HG03442 (cell line): ENCODE measurements around the gene CAPZA1.

Source experiments
- ATAC-seq: cut with Tn5 transposase; IDR thresholded peaks from one replicate; pipeline ENCODE4 v1.9.1; 2021; ENCODE audit warnings: mild to moderate bottlenecking, moderate library complexity; ENCODE audit not compliant: unreplicated experiment

The CAPZA1 gene

DNA sequence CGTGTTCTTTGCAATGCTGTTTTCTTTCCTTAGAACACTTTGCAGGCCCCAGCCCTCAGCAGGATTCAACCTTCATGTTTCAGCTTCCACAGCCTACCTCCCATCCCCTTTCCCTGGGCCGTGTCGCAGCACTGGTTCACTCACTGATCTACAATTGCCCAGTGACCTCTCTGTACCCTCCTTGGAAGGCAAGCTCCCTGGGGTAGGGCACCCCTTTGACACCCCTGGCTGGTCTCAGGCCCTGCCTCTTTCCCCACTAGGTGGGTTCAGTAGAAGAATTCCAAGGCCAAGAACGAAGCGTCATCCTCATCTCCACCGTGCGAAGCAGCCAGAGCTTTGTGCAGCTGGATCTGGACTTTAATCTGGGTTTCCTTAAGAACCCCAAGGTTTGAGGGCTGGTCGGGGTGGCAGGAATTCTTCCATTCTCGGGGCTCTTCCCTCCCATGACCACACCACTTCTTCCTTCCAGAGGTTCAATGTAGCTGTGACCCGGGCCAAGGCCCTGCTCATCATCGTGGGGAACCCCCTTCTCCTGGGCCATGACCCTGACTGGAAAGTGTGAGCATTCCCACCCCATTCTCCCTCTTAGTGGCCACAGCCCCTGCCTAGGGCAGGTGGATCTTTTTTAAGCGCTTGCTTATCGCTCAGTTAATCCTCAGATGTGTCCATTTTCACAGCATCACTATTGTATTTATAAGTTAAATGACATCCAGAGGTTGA, 80.0 kb downstream of the CAPZA1 start:
- ATAC-seq = no peak

DNA sequence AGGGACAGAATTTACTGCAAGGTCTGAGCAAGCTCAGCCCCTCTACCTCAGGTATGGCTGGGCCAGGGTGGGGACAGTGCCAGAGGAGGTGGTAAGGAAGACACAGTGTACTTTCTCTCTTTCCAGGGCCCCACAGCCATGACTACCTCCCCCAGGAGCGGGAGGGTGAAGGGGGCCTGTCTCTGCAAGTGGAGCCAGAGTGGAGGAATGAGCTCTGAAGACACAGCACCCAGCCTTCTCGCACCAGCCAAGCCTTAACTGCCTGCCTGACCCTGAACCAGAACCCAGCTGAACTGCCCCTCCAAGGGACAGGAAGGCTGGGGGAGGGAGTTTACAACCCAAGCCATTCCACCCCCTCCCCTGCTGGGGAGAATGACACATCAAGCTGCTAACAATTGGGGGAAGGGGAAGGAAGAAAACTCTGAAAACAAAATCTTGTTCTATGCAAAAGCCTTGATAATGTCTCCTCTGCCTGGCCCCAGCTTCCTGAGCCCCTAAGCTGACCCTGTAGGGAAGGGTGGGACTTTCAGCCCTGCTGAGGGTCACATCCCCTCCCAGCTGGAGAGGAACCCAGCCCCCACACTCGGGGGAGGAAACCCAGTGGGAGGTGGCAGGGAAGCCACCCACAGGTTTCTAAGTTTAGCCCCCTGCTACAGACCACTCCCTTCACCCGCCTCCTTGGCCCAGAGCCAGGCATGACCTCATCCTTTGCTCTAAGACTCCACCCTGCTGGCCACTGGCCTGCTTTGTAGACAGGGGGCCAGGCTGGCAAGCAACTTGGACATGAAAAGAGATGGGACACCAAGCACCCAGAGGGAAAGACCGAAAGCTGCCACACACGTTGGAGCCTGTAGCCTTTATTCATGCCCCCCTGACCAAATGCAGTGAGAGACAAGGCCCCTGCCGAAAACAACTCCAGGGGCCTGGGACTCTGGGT, 80.9 kb downstream of the CAPZA1 start:
- peak; percentile 42 for ATAC-seq

DNA sequence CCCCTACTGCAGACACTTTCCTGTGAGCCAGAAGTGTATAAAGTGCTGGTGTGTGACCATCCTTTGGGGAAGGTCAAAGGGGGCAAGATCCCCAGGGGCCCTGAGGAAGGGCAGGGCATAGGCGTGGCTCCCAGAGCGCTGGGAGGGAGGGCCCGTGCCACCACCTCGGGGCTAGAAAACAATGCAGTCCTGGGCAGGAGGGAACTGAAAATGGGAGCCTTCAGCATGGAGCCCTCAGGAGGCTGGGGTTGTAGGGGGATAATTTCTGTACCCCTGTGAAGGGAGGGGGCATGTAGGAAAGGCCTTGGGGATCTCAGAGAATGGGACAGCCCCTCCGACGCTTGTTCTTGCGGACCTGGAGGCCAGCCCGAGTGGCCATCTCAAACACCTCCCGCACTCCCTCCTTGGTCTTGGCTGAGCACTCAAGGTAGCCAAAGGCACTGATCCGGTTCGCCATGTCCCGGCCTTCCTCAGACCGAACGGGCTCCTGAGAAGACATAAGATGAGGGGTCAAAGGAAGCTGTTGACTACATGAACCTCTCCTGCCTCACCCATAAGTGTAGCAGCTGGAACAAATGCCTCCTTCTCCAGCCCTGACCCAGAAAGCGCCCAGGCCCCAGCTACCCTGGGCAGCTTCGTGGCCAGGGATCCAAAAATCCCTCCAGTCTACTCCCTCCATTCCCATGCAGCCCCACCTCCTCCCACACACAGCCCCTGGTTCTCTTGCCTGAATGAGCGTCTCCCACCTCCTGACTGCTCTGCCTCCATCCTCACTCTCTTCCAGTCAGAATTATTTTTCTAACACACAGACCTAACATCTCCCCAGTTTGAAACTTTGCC, 81.8 kb downstream of the CAPZA1 start:
- no peak for ATAC-seq

DNA sequence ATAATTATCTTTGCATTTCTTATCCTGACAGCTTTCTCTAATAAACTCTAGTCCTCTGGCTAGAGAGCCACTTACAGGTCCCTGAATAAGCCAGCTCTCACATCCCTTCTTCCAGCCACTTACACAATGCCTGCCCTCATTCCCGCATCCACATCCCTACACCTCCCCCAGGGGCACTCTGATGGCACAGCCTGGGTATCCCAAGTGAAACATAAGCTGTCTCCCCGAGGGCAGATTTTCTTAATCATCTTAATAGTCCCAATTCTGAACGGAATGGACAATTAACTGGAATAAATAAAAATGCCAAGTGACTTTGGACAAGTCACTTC, 82.4 kb downstream of the CAPZA1 start:
- no peak for ATAC-seq

DNA sequence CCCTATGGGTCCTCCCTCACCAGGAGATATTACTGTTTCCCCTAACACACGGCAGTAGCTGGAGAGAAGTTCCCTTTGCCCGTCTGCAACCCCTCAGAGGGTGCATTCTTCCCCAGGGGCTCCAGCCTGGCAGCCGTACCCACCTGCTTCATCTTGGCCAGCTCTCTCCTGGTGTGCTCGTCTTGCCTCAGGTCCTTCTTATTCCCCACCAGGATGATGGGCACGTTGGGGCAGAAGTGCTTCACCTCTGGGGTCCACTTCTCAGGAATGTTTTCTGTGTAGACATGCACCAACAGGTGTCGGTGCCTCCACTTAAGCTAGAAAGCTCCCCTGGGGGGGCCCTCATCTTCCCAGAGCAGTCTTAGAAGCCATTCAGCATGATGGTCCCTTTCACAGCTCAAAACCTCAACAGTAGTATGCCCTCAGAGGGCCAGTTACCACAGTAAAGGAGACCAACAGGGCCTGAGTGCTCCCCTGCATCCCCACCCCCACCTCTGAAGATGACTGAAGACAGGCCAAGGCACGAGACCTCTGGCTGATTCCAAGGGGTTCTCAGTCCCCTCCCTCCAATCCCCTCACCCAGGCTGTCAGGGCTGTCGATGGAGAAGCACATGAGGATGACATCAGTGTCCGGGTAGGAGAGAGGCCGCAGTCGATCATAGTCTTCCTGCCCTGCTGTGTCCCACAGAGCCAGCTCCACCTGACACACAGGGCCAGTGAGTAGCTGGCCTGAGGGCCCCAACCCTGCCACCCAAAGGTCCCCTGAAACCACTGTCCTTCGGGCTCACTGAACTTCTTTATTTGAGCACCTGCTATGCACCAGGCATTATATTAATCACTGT, 83.0 kb downstream of the CAPZA1 start:
- no peak for ATAC-seq

DNA sequence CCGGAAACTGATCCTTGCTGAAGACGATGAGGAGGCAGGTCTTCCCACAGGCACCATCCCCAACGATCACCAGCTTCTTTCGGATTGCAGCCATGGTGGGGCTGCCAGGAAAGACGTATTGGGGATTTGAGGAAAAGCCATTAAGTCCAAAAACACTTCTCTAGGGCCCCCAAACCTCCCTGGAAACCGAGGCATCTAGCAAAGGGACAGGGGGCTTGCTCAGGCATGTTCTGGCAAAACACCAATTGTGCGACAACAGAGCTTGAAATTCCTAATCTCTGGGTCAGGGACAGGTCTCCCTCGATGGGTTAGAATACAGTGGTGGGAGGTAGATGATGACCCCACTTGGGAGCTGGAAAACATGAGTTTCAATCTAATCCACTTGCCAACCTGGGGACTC, 84.1 kb downstream of the CAPZA1 start:
- no peak for ATAC-seq

DNA sequence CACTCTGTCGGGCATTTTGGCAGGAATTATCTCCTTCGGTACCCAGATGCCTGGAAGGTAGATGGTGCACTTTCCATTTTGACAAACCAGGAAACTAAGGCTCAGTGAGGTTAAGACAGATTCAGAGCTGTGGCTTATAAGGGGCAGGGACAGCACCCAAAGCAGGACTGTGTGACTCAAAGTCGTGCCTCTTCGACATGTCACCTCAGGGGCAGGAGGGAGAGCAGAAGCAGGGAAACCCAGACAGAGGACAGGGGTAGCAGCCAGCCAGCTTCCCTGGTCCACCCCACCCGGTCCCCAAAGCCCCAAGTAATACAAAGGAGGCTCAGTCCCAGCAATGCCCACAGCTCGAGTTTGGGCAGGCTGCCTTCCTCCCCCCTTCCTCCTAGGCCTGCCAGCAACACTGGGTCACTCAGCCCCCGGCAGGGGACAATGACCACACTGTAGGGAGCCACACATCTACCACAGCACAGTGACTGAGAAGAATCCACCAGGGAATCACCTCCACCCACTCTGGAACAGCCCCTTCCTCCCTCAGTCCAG, 84.8 kb downstream of the CAPZA1 start:
- ATAC-seq = peak; percentile 0

DNA sequence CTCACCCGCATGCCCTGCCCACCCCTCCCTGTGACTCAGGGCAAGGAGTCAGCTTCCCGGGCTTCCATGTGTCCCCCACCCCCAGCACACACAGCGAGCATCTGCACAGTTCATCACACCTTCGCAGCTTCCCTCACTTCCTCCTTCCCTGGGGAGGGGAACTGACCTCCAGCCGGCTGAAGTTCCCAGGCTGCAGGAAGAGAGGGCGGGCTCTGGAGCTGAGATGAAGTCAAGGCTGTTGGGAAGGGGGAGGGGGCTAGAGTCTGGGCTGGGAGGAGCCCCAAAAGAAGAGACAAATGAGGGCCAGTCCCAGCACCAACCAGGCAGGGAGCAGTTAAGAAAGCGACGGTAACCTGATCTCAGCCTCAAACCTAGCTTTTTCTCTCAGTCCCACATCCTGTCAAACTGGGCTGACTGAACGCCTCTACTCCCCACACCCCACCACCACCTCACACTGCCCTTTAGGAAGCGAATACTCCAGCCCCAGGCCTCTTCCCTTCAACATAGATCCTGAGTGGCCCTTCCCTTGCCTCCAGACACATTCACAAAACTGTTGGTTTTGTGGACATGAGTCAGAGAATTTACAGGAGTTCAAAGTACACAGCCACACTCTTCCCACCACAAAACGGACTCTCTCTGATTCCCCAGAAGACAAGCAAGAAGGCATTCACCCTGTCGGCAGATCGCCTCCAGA, 85.4 kb downstream of the CAPZA1 start:
- peak; percentile 56 for ATAC-seq

DNA sequence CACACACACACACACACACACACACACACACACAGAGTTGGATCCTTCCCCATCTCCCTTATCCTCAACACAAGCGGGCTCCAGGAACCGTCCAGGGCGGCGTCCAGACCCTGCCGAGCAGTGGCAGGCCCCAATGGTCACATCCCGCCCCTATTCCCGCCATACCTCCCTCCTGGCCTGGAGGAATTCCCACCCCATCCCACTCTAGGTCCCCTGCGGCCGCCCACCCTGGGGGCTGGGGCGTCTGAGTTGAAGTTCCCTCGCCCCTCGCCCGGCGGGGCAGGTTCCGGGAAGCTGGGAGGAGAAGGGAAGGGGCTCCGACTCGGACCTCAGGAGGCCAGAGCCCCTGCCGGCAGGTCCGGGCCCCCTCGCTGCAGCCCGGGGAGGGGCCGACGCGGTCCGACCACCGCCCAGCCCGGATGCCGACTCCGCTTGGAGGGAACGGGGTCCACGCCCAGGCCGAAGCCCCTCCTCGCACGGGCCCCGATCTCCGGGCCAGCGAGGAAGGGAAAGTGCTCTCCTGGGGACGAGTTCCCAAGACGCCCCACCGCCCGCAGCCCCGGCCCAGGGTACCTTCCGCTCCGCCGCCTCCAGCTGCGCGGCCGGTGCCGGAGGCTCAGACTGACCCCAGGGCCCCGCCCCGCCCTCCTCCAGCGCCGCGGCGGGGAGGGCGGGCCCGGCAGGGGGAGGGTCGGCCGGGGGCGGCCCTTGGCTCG, 87.0 kb downstream of the CAPZA1 start, which contains the start of gene RHOC:
RHOC (minus strand) TSS at position 623 of the 716 bp plus-strand sequence. CDS start 3,328 bp downstream, outside the sequence.
- ATAC-seq = peak; percentile 54

DNA sequence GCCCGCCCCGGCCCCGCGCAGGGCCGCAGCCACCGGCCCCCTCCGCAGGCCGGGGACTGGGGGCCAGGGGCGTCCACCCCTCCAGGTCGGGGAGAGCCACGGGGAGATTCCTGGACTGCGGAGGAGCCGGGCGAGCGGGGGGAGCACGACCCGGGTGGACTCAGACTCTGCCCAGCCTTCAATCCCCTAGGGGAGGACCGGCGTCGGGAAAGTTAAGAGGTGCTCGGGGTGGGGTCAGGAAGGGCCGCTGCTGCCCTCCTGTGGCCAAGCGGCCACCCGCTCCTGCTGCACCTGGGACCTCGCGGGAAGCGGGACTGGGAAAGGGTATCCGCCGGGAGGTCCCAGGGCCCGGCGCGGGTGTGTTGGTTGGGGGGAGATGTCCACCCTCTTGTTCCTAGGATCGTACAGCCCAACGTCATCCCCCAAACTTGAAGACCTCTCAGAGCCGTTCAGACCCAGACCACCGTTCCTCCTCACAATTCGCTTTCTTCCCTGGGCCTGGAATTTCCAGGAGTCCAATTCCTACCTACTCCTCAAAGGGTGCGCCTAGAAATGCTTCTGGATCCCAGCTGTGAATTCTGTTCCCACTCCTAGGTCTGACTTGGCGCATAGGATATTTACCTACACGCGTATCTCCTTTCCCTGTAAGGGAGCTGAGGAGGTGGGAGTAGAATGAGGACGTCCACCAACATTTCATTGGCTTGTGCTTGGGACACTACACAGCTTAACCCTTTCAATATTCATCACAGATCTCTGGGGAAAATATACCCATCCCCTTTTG, 87.8 kb downstream of the CAPZA1 start:
- peak; percentile 56 for ATAC-seq

DNA sequence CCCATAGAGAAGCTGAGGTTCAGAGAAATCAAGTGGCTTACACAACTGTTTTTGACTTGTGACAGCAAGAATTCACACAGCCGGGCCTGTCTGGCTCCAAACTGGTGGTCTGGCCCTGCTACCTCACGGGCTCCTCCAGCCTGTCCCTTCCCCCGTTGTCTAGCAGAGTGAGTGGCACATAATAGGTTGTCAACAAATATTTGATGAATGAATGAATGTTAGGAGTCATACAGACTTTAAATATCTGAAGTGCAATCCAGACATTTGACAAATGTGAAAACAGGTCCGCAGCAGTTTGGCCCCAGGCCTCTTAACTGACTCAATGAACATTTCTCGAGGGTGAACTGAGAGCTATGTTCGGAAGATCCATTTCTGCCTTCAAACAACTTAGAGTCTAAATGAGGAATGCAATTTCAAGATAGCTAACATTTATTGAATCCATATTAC, 88.4 kb downstream of the CAPZA1 start:
- ATAC-seq = no peak

DNA sequence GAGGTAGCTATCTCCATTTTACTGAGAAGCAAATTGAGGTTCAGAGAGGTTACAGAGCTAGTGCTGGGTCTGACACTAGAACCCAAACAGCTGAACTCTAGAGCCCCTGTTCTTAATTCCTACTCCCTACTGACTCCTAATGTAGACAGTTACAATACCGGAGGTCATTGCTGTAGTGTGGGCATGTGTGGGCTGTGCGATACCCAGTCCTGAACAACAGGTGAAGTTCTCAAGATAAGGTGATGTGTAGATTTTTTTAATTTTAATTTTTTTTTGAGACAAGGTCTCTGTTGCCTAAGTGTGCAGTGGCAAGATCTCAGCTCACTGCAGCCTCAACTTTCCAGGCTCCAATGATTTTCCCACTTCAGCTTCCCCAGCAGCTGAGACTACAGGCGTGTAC, 88.9 kb downstream of the CAPZA1 start:
- no peak for ATAC-seq

DNA sequence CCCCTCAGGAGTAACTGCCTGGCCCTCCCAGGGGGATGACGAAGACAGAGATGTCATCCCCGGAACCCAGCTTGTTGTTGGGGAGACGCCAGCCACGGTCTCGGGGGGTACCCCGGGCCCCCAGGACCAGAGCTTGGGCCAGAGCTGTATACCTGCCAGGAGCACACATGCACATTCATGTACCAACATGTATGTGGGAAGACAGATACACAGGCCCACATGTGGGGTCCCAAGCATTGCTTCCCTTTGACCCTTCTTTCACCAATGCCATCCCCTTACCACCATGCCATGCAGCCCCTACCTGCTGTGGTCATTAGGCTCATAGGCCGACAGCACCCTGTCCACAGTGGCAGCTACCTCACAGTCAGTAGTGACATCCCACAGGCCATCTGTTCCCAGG, 90.5 kb downstream of the CAPZA1 start:
- no peak for ATAC-seq

DNA sequence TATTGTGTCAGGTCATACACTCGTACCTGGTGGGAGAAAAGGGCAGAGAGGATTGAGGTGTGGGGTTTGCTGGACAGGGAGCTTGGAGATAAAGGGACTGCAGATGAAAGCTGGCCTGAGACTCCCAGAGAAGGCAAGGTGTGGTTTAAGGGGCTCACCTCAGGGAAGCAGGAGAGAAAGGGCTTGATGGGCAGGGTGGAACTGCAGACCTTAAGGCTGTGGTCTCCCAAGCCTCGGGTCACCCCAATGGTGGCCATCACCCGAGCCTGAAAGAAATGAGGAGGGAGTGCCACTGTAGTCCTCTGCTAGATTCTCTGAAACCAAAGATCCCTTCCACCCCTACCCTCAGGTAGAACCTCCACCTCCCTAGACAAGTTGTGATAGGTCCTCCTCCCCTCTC, 91.0 kb downstream of the CAPZA1 start:
- ATAC-seq = no peak

DNA sequence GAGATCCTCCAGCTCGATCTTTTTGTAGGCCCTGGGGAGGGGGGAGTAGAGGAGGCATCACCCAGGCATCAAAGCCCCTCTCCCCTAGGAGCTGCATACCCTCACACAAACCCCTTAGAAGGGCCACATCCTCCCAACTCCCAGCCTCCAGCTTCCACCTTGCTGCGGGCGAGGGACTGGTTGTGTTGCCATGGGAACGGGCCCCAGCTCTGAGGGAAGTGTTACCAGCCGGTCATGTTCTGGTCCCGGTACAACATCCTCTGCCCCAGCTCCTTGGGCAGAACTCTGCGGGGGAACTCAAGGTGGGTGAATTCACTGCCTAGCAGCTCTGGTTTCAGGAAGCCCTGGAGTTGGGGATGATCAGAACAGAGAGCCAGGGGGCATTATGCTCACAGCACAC, 91.4 kb downstream of the CAPZA1 start:
- ATAC-seq = no peak

DNA sequence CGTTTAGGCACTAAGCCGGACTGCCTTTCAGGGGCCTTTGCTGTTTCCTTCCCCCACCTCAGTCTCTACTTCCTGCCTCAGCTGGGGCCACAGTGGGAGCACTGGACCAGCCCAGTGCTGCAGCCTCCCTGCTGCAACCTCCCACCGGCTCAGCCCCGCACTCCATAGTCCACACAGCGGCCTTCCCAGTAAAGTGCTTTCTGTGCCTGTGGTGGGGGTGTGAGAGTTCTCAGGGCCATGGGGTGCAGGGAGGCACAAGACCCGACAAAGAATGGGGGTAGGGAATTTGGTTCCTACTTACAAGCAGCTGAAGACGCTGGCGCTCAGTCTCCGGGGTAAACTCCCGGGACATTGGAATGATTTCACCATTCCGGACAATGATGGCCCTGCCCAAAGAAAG, 92.0 kb downstream of the CAPZA1 start:
- no peak for ATAC-seq

DNA sequence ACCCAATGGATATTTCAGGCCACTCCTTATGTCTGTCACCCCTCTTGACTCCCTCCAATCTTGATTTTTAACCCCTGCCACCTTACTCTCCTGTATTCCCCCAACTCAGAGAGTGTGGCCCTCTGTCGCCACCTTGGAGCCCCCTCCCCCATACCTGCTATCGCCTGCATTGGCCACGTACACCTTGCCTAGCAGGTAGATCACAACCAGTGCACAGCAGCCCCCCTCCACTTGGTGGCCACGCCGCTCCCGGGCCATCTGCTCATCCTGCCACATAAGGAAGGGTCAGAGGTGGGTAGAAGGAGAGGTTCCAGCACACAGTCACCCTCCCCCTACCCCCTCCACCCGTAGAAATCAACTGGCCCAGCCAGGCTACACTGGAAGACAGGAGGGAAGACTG, 92.6 kb downstream of the CAPZA1 start:
- ATAC-seq = no peak

DNA sequence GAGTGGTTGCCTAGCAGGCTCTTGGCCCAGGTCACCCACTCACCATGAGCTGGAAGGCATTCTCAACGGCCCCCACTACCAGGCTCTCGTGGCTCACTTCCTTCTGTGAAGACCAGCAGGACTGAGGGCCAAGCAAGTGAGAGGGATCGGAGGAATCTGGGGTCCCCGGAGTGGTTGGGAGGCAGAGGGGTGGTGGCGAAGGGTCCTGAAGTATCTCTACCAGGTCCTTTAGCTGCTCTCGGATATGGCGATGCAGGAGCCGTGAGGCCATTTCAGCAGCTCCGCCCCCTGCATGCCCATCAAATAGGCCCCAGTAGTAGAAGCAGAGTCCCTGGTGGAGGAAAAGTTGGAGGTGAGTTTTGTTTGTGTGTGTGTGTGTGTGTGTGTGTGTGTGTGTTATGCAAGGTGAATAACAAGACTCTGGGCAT, 93.1 kb downstream of the CAPZA1 start:
- ATAC-seq = no peak
